HUES64 (cell line): Measurements from ENCODE around the gene SLIT2.

ENCODE experiments used
- H3K27ac ChIP-seq: 2 replicates; pipeline ENCODE4 v1.7.0; 2013; ENCODE audit warnings: low read depth, low read length, inconsistent platforms
- H3K27me3 ChIP-seq: 2 replicates; pipeline ENCODE4 v1.6.1; 2013; ENCODE audit warnings: mild to moderate bottlenecking, low read length; ENCODE audit not compliant: insufficient read depth
- H3K36me3 ChIP-seq: 2 replicates; pipeline ENCODE4 v1.6.1; 2013; ENCODE audit warnings: mild to moderate bottlenecking, low read length; ENCODE audit not compliant: insufficient read depth
- H3K4me1 ChIP-seq: 2 replicates; pipeline ENCODE4 v1.6.1; 2013; ENCODE audit warnings: mild to moderate bottlenecking, low read length, moderate library complexity; ENCODE audit not compliant: insufficient read depth
- H3K4me3 ChIP-seq: 2 replicates; pipeline ENCODE4 v1.5.1; 2013; ENCODE audit warnings: mild to moderate bottlenecking, low read length, moderate library complexity
- H3K9ac ChIP-seq: 2 replicates; pipeline ENCODE4 v1.6.1; 2013; ENCODE audit warnings: mild to moderate bottlenecking, low read depth, low read length
- H3K9me3 ChIP-seq: 2 replicates; pipeline ENCODE4 v1.6.1; 2013; ENCODE audit warnings: low read depth, low read length; ENCODE audit not compliant: insufficient read depth
- WGBS: fragments of 150-250, 120-280 bp; methylation state at CpG from one replicate; pipeline ENCODE4 v1.1.7; 2013; ENCODE audit warnings: missing lambda C conversion rate; 5-methylcytosine and 5-hydroxymethylcytosine counted together

Gene SLIT2

DNA sequence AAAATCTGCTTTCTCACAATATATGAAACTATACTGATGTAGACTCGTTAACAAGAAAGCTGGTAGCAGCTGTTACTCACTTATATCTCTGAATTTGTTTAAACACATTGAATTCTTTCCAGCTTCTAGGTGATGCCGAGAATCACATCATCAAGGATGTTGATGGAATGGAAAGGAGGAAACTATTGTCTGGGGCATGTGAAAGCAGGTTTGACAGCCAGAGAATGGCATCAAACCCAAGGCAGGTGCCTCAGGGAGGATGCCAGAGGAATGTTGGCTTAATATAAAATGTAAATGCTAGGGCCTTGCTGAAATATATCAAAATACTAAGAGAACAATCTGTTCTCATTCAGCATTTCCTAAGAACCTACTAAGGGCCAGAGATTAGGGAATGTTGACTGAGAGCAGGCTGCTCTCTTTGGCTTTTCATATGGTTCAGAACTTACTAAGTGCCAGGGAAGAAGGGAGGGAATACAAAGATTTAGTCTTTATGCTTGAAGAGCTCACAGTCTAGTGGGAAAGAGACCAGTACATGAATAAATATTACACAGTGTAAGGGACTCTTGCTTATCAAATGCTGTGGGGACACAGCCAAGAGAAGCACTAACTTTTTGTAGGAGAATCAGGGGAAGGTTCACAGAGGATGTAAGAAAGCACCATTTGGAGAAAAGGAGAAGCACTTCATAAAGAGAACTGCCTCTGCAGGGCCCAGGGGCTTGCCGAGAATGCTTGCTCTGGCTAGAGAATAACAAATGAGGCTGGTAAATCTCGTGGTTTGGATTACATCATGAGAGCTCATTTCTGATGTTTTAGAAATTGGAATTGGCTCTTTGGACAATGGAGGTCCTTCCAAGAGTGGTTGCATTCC lies 14.7 kb downstream of the SLIT2 start:
- Histone ChIP-seq H3K4me1 (no peaks in the 10 kb centered on the region), H3K27ac (no peak overlapping the region)
- WGBS, result 81% methylated on average over 4 of the region's 4 CpGs

GRCh38 chr4:20268028-20268427 lies 16.3 kb downstream of the SLIT2 start:
- 0 out of 2 replicates have a peak, but pooled peaks cover 3% of the 10 kb centered on the region for H3K4me1 ChIP-seq
- no peak overlapping the region for H3K27ac ChIP-seq
- no peak overlapping the region for H3K4me3 ChIP-seq
- no peaks in the 10 kb centered on the region for H3K36me3 ChIP-seq
- H3K9ac ChIP-seq, result no peak overlapping the region
- H3K9me3 ChIP-seq, result no peaks in the 10 kb centered on the region
- no peaks in the 10 kb centered on the region for H3K27me3 ChIP-seq

More for the DNA sequence above, 14.7 kb downstream of the SLIT2 start:
- no peaks in the 10 kb centered on the region for H3K27me3 ChIP-seq
- H3K36me3 ChIP-seq, result no peaks in the 10 kb centered on the region
- H3K4me3 ChIP-seq, result no peak overlapping the region
- H3K9me3 ChIP-seq, result no peaks in the 10 kb centered on the region
- H3K9ac ChIP-seq, result no peak overlapping the region

GRCh38 chr4:20269320-20269719 lies 17.6 kb downstream of the SLIT2 start:
- no peaks in the 10 kb centered on the region for H3K27me3 ChIP-seq
- no peak overlapping the region for H3K9ac ChIP-seq
- no peaks in the 10 kb centered on the region for H3K9me3 ChIP-seq
- 100% methylated on average over 1 of the region's 1 CpG for WGBS
- H3K36me3 ChIP-seq, result no peaks in the 10 kb centered on the region
- H3K4me3 ChIP-seq, result no peak overlapping the region
- no peak overlapping the region for H3K27ac ChIP-seq
- H3K4me1 ChIP-seq, result 0 out of 2 replicates have a peak, but pooled peaks cover 3% of the 10 kb centered on the region

- Histone ChIP-seq H3K36me3 (no peaks in the 10 kb centered on the region), H3K27ac (no peak overlapping the region), H3K9ac (no peak overlapping the region), H3K27me3 (no peaks in the 10 kb centered on the region), H3K4me1 (peaks cover 14% of the 10 kb centered on the region; the same call in 1 of the 2 replicates), H3K9me3 (no peaks in the 10 kb centered on the region), H3K4me3 (no peak overlapping the region)
- 95% methylated on average over 2 of the region's 3 CpGs for WGBS
Measured at GRCh38 chr4:20271950-20272349, 20.2 kb downstream of the SLIT2 start.

DNA sequence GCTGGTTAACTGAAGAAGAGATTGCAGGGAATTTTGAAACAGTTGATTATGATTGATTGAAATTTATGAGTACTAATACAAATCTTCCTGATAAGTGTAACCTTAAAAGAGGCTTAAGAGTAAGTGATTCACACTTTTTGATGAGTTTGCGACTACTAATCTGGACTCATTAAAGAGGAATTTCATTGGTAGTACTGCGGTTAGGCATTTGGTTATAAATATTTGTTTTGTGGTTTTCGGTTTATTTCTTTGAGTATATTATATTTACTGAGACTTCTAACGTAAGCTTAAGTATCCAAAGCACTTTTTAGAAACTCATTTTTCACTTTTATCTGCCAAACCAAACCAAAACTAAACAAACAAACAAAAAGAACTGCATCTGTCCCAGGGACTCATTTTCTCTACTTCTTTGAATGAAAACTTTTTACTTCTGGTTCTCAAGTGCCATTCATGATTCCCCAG lies 20.7 kb downstream of the SLIT2 start:
- Histone ChIP-seq H3K9ac (no peak overlapping the region), H3K36me3 (no peaks in the 10 kb centered on the region), H3K27me3 (no peaks in the 10 kb centered on the region), H3K4me3 (no peak overlapping the region), H3K4me1 (peaks cover 14% of the 10 kb centered on the region; the same call in 1 of the 2 replicates), H3K27ac (no peak overlapping the region), H3K9me3 (no peaks in the 10 kb centered on the region)
- 95% methylated on average over 4 of the region's 4 CpGs for WGBS

DNA sequence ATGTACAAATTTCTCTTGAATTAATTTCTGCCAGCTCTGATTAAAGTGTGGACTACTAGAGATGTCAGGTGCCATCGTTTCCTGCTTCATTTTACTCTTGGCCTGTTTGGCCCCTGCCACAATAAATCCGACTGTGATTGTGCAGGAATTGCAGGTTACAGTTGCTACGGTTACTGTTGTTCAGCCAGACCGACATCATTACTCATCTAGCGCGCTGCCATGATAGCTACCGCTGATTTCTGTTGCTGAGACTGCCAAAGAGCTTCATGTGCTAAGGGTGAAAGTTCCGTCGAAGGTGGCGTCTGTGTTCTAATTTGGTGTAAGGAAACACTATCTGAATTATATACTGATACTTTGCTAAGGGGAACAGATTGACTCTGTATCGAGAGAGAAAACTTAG lies 22.1 kb downstream of the SLIT2 start:
- Histone ChIP-seq H3K4me1 (peaks cover 22% of the 10 kb centered on the region), H3K9me3 (no peaks in the 10 kb centered on the region), H3K9ac (no peak overlapping the region), H3K27ac (no peak overlapping the region), H3K36me3 (no peaks in the 10 kb centered on the region), H3K4me3 (no peak overlapping the region), H3K27me3 (no peaks in the 10 kb centered on the region)
- 93% methylated on average over 11 of the region's 11 CpGs for WGBS

DNA sequence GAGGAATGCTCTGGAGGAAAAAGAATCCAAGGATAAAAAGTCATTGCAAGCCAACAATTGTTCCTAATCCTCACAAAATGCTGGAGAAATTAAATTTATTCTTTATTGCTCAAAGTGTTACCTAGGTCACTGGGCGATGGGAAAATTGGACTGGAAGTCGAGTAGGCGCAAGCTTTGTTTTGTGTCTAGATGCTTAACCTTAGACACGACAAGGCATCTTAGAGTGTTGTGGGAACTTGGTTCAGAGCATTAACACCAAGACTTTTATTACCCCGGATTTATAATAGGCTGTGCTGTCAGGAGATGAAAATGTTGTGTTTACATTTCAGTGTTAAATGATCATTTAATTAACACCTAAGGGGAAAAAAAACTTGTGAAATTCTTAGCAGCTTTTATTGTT lies 25.1 kb downstream of the SLIT2 start:
- WGBS, result 91% methylated on average over 4 of the region's 5 CpGs

DNA sequence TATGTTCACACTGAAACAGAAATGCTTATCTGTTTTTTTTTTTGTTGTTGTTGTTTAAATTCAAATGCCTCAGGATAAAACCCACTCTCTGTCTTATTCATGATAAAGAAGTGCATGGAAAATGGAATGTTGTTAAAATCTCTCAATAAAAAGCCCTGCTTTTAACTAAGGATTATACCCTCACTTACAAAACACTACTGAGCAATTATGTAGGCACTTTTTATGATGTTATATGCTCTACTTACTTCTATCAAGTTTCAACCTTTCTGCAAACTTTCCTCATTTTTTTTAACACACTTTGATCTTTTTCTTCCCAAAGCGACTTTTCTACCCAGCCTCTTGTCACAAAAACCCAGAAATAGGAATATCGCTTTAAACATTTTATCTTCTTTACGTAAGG lies 26.5 kb downstream of the SLIT2 start:
- Histone ChIP-seq H3K27ac (no peak overlapping the region), H3K27me3 (no peaks in the 10 kb centered on the region), H3K36me3 (no peaks in the 10 kb centered on the region), H3K9ac (no peak overlapping the region), H3K4me3 (no peak overlapping the region), H3K9me3 (no peaks in the 10 kb centered on the region), H3K4me1 (peaks cover 42% of the 10 kb centered on the region)
- 92% methylated on average over 3 of the region's 3 CpGs for WGBS

More for the DNA sequence above, 25.1 kb downstream of the SLIT2 start:
- Histone ChIP-seq H3K4me1 (peaks cover 32% of the 10 kb centered on the region), H3K9ac (no peak overlapping the region), H3K27me3 (no peaks in the 10 kb centered on the region), H3K27ac (no peak overlapping the region), H3K36me3 (no peaks in the 10 kb centered on the region), H3K9me3 (no peaks in the 10 kb centered on the region), H3K4me3 (no peak overlapping the region)

DNA sequence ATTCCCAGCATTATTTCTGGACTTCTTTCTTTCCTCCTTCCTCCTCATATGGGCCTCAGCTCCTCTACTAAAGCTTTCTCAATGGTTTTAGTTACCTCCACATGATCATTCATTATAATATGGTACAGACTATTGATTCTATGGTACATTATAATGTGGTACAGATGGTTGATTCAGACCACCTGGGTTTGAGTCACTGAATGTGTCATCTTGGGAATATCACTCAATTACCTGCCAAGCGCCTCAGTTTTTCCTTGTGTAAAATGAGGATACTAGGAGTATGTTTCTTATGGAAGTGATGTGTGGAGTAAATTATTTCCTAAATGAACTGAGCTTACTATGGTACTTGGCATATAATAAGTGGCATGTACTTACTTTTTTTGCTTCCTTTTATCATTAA lies 27.7 kb downstream of the SLIT2 start:
- no peaks in the 10 kb centered on the region for H3K9me3 ChIP-seq
- H3K27ac ChIP-seq, result no peak overlapping the region
- 100% methylated on average over 1 of the region's 1 CpG for WGBS
- no peak overlapping the region for H3K4me3 ChIP-seq
- H3K4me1 ChIP-seq, result peaks cover 54% of the 10 kb centered on the region
- no peak overlapping the region for H3K9ac ChIP-seq
- no peaks in the 10 kb centered on the region for H3K27me3 ChIP-seq
- no peaks in the 10 kb centered on the region for H3K36me3 ChIP-seq

DNA sequence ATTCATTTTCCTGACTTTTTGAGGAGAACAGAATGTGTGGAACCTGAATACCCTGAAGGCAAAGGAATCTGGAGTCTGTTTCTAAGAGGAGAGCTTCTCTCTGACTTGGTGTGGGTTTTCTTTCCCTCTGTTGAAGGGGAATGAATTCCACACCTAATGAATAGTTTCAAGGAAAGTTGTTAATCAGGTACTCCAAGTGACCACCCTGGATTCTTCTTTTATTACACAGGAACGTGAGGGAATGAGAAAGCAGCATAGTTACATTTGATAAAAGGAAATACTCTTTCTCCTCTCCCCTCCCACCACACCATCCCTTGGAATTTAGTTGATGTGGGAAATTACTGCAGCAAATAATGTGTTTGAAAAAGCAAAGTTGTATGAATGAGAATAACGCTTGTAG lies 29.7 kb downstream of the SLIT2 start:
- Histone ChIP-seq H3K9me3 (no peaks in the 10 kb centered on the region), H3K4me1 (peaks cover 54% of the 10 kb centered on the region), H3K9ac (no peak overlapping the region), H3K36me3 (no peaks in the 10 kb centered on the region), H3K27me3 (no peaks in the 10 kb centered on the region), H3K27ac (peak overlapping the region; percentile 43; the same call in 1 of the 2 replicates), H3K4me3 (no peak overlapping the region)
- no CpG with 5 or more reads among the region's 2 CpGs for WGBS

DNA sequence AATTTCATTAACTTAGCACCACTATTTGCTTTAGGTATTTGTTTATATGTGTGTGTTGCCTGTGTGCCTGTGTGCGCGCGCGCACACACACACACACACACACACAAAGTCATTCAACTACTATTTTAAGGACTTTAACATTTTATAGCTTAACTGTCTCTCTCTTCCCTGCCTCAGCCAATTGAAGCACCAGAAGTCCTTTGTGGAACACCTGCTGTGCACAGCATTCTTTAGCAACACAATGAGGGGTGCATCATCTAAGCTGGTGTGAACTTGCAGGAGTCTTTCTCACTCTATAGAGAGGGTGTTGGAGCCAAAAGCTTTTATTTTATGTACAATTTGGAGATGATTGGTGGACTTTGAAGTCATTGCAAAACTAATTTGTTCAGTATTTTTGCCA lies 31.3 kb downstream of the SLIT2 start:
- H3K4me3 ChIP-seq, result no peak overlapping the region
- H3K36me3 ChIP-seq, result no peaks in the 10 kb centered on the region
- 12% methylated on average over 4 of the region's 4 CpGs for WGBS
- H3K4me1 ChIP-seq, result peaks cover 51% of the 10 kb centered on the region
- H3K9me3 ChIP-seq, result no peaks in the 10 kb centered on the region
- peak overlapping the region; percentile 41; the same call in 1 of the 2 replicates for H3K27ac ChIP-seq
- no peak overlapping the region for H3K9ac ChIP-seq
- no peaks in the 10 kb centered on the region for H3K27me3 ChIP-seq
